T-helper 2 cell treated with Interferon-gamma antibody and Interleukin-4, amounts not matched to agents 100 ng/mL and 5 ng/mL, for 36 hours (primary cell): Measurements from ENCODE around the gene ITGA5. TPM values are rescaled to one million over a fixed set of nuclear protein-coding genes. Genes with fewer than 3 reads are reported as not detected.

Source experiments
- intact Hi-C: fragments of 100-400 bp; cut with micrococcal nuclease; formaldehyde crosslinking; loops from one replicate; pipeline ENCODE4 v1.15.1; 2023
- total RNA-seq: library from RNA; stranded (reverse); gene quantifications from 2 replicates; pipeline ENCODE4 v1.2.3, GENCODE V29; 2022

ITGA5 gene
- total RNA-seq, 1 donor from 2014 or later: 80.3 TPM

GRCh38 chr12:54373649-54374561, 45.2 kb downstream of the ITGA5 start:
- intact Hi-C loops: no loop called here

- intact Hi-C loops: no loop called here
Observed at GRCh38 chr12:54372113-54372806, 46.8 kb downstream of the ITGA5 start.

- intact Hi-C loops: no loop called here
Observed at GRCh38 chr12:54371328-54372112, 47.5 kb downstream of the ITGA5 start.

- intact Hi-C loops: no loop called here
Observed at GRCh38 chr12:54370171-54370730, 48.8 kb downstream of the ITGA5 start.

GRCh38 chr12:54369597-54370131, 49.4 kb downstream of the ITGA5 start:
- intact Hi-C loops: loop anchor here (2.0 kb wide), 1 partner anchor 119 kb away; no protein-coding TSS in a partner anchor

- intact Hi-C loops: loop anchor here (1.0 to 2.0 kb wide), 5 partner anchors 10 to 149 kb away; no protein-coding TSS in a partner anchor
Observed at GRCh38 chr12:54368709-54369596, 50.1 kb downstream of the ITGA5 start.

GRCh38 chr12:54368025-54368708, 50.9 kb downstream of the ITGA5 start:
- intact Hi-C loops: loop anchor here (1.0 to 2.0 kb wide), 5 partner anchors 9 to 148 kb away; no protein-coding TSS in a partner anchor

- intact Hi-C loops: no loop called here
Observed at GRCh38 chr12:54364413-54364812, 54.7 kb downstream of the ITGA5 start, which contains the start of gene GPR84. Gene GPR84, minus strand, starts transcription at chr12:54364486. Its CDS starts 635 bp downstream, at chr12:54363851.

- intact Hi-C loops: no loop called here
Observed at GRCh38 chr12:54363618-54364017, 55.4 kb downstream of the ITGA5 start.

- intact Hi-C loops: no loop called here
Observed at GRCh38 chr12:54363047-54363446, 56.0 kb downstream of the ITGA5 start.

- intact Hi-C loops: loop anchor here (1.0 kb wide), 2 partner anchors 67 to 110 kb away; no protein-coding TSS in a partner anchor
Observed at GRCh38 chr12:54360717-54361456, 58.2 kb downstream of the ITGA5 start.

- intact Hi-C loops: loop anchor here (1.0 to 2.0 kb wide), 6 partner anchors 8 to 143 kb away; partner anchors contain the start of genes CBX5, COPZ1 and HNRNPA1
Observed at GRCh38 chr12:54359762-54360351, 59.2 kb downstream of the ITGA5 start.

- intact Hi-C loops: loop anchor here (1.0 to 2.0 kb wide), 6 partner anchors 9 to 142 kb away; partner anchors contain the start of genes CBX5, COPZ1 and HNRNPA1
Observed at GRCh38 chr12:54358945-54359761, 59.9 kb downstream of the ITGA5 start.

GRCh38 chr12:54358191-54358944, 60.7 kb downstream of the ITGA5 start:
- intact Hi-C loops: loop anchor here (2.0 kb wide), 3 partner anchors 22 to 142 kb away; no protein-coding TSS in a partner anchor

GRCh38 chr12:54357506-54358190, 61.4 kb downstream of the ITGA5 start:
- intact Hi-C loops: loop anchor here (2.0 kb wide), 3 partner anchors 21 to 141 kb away; no protein-coding TSS in a partner anchor
